Heart right ventricle (tissue), 16 donors: ENCODE measurements around the gene FBP1. TPM values are rescaled to one million over a fixed set of nuclear protein-coding genes. Genes with fewer than 3 reads are reported as not detected.

Source experiments
- ATAC-seq, 8 donors: fragments of 200-7000 bp; cut with Tn5 transposase; one replicate each; pipeline ENCODE4 v1.9.1; 2020; ENCODE audit warnings: mild to moderate bottlenecking in 8 of 8, moderate library complexity in 8 of 8, moderate number of reproducible peaks in 1 of 8
- DNase-seq, 2 donors: peaks; one replicate each; pipeline ENCODE4 v3.0.0-alpha.2; 2020
- H3K27ac ChIP-seq, 10 donors: fragments of 200-600 bp; sonication (generic) in 2 of 10; one replicate each; pipeline versions ENCODE4 v1.5.0 to v1.8.0; 2020 to 2022; ENCODE audit warnings: mild to moderate bottlenecking in 3 of 10
- H3K27me3 ChIP-seq, 7 donors: fragments of 200-600 bp; one replicate each; pipeline ENCODE4 v1.8.0; 2021 to 2022; ENCODE audit warnings: mild to moderate bottlenecking in 2 of 7
- H3K36me3 ChIP-seq, 9 donors: fragments of 200-600 bp; sonication (generic) in 1 of 9; one replicate each; pipeline versions ENCODE4 v1.5.0 to v1.8.0; 2020 to 2022; ENCODE audit warnings: mild to moderate bottlenecking in 2 of 9
- H3K4me1 ChIP-seq, 9 donors: fragments of 200-600 bp; sonication (generic) in 1 of 9; one replicate each; pipeline versions ENCODE4 v1.5.0 to v1.8.0; 2020 to 2022; ENCODE audit warnings: mild to moderate bottlenecking in 4 of 9
- H3K4me3 ChIP-seq, 10 donors: fragments of 200-600 bp; sonication (generic) in 2 of 10; one replicate each; pipeline versions ENCODE4 v1.5.0 to v1.8.0; 2020 to 2022; ENCODE audit warnings: mild to moderate bottlenecking in 7 of 10, moderate library complexity in 2 of 10
- H3K9me3 ChIP-seq, 11 donors: fragments of 200-600 bp in 10 of 11; sonication (generic) in 2 of 11; one replicate each; pipeline versions ENCODE4 v1.5.0 to v1.8.0; 2013 to 2022; ENCODE audit warnings: mild to moderate bottlenecking in 2 of 11, control low read depth in 1 of 11, moderate library complexity in 1 of 11
- CTCF ChIP-seq, 9 donors: fragments of 200-600 bp; sonication (generic) in 2 of 9; IDR thresholded peaks; one replicate each; pipeline versions ENCODE4 v1.5.0 to v1.8.0; 2021 to 2022; ENCODE audit warnings: antibody characterized with exemption in 9 of 9, mild to moderate bottlenecking in 5 of 9, moderate library complexity in 1 of 9
- WGBS, 2 donors: extraction: QIAGEN DNeasy Blood & Tissue Kit; methylation state at CpG; one replicate each; pipeline ENCODE4 v1.1.7; 2013; ENCODE audit warnings: inconsistent platforms in 1 of 2; 5-methylcytosine and 5-hydroxymethylcytosine counted together
- intact Hi-C, 10 donors: fragments of 100-400 bp; cut with DNase I; formaldehyde crosslinking; loops; one replicate each; pipeline versions ENCODE4 v1.11.1 to v1.14.2; 2022
- polyA plus RNA-seq, 2 donors: library from polyadenylated mRNA; stranded (reverse); fragments of 200-250 nt; gene quantifications; one replicate each; pipeline ENCODE4 v1.2.3, GENCODE V29; 2013
- total RNA-seq, 10 donors: library from RNA; stranded (reverse); fragmentation: NEBNext Ultra II Directional in 3 of 10; extraction: Animal tissue kit (Norgen Biotek cat#: 25700) in 3 of 10; gene quantifications; one replicate each; pipeline versions ENCODE4 v1.2.1 to v1.2.4, GENCODE V29; 2021 to 2023
- donor health status: Arrhythmogenic right ventricular cardiomyopathy.
- donor health status: ischemic (EF 13 %, LVEDD 7.1; RV severe dilation, severe dysfunction).
- donor health status: healthy with polysubstance abuse.
- donor health status: DM: no; HTN: yes; CAD: no.
- donor health status: DM: no; HTN: no; CAD: no.
- donor health status: ischemic (EF 25% LVEDD 6.9; RV normal size, moderate dysfunction).
- donor health status: ischemic (EF 25% LVEDD 5.7; RV mildly dilated, moderate dysfunction).
- donor health status: healthy.
- donor health status: DM: yes; HTN: yes; CAD: no.
- donor health status: Ischemic cardiomyopathy.
- donor health status: ischemic (EF 35%, LVEDD 5.7; RV mildly dilated, moderate dysfunction).
- donor health status: nonischemic (EF 11% LVEDD 7.7; RV severe dilation, severe dysfunction).
- donor health status: DM: yes; HTN: yes; CAD: no.
- donor health status: PGD.
- donor health status: ischemic (EF 29% LVEDD 5.4; RV normal size, mild dysfunction).
- donor health status: nonischemic (EF 23%, LVEDD 6.1; RV moderate dilation, normal function).

FBP1 gene
- total and polyA plus RNA-seq, 12 donors = 0.16 to 9.7 (median 0.57) TPM

GRCh38 chr9:94623253-94623652 is 16.1 kb downstream of the FBP1 start:
- Histone ChIP-seq H3K27ac (no peak overlapping the region), H3K4me3 (no peak overlapping the region), H3K36me3 (no peaks in the 10 kb centered on the region), H3K27me3 (no peaks in the 10 kb centered on the region), H3K9me3 (no peaks in the 10 kb centered on the region), H3K4me1 (peaks cover 0 to 5% (median 0%) of the 10 kb centered on the region in 9 donors)
- TF ChIP-seq CTCF (IDR thresholded peaks at IDR 0.05) = peak in 3 of 9 donors; percentile 19 to 46 (median 24)
- 71 to 73% methylated on average over 9 of the region's 9 CpGs for WGBS, 2 donors
- DNase-seq = peak in 1 of 2 donors; percentile 19
- intact Hi-C loops = no loop called here
- ATAC-seq = no peak

GRCh38 chr9:94622087-94622800 is 17.1 kb downstream of the FBP1 start:
- 85% methylated on average over 19 of the region's 19 CpGs for WGBS, 2 donors
- no peak for ATAC-seq
- no peaks in the 10 kb centered on the region for H3K27me3 ChIP-seq

GRCh38 chr9:94619026-94619425 is 20.3 kb downstream of the FBP1 start:
- no peaks in the 10 kb centered on the region for H3K4me1 ChIP-seq
- no peak for TF ChIP-seq CTCF (IDR thresholded peaks at IDR 0.05)
- H3K27ac ChIP-seq = no peak overlapping the region
- H3K4me3 ChIP-seq = no peak overlapping the region
- DNase-seq (no peak), ATAC-seq (no peak)
- intact Hi-C loops = no loop called here
- no peaks in the 10 kb centered on the region for H3K36me3 ChIP-seq
- WGBS, 2 donors = 31 to 36% methylated on average over 4 of the region's 4 CpGs
- H3K27me3 ChIP-seq = no peaks in the 10 kb centered on the region
- H3K9me3 ChIP-seq = no peaks in the 10 kb centered on the region

More at GRCh38 chr9:94622087-94622800, 17.1 kb downstream of the FBP1 start:
- H3K27ac ChIP-seq = no peak overlapping the region
- H3K9me3 ChIP-seq = no peaks in the 10 kb centered on the region
- intact Hi-C loops = no loop called here
- no peaks in the 10 kb centered on the region for H3K36me3 ChIP-seq
- H3K4me3 ChIP-seq = no peak overlapping the region
- TF ChIP-seq CTCF (IDR thresholded peaks at IDR 0.05) = no peak
- DNase-seq = no peak
- H3K4me1 ChIP-seq = peaks cover 0 to 5% (median 0%) of the 10 kb centered on the region in 9 donors

- Histone ChIP-seq H3K27ac (no peak overlapping the region), H3K27me3 (peaks cover 0 to 14% (median 7%) of the 10 kb centered on the region in 7 donors), H3K4me1 (no peaks in the 10 kb centered on the region), H3K36me3 (no peaks in the 10 kb centered on the region), H3K4me3 (no peak overlapping the region), H3K9me3 (no peaks in the 10 kb centered on the region)
- intact Hi-C loops = no loop called here
- no peak for TF ChIP-seq CTCF (IDR thresholded peaks at IDR 0.05)
- 78% methylated on average over 3 of the region's 3 CpGs for WGBS, 2 donors
- ATAC-seq (no peak), DNase-seq (no peak)
These were observed 26.3 kb downstream of the FBP1 start for GRCh38 chr9:94613003-94613402.
